GM18505 (cell line): ENCODE results near the gene ORAI1.
"Not testable (repeated sequence)": the region's sequence is repeated elsewhere in the genome, so short reads cannot be mapped to it uniquely, and the experiment has no call there.

Experiments
- ATAC-seq: cut with Tn5 transposase; IDR thresholded peaks from one replicate; pipeline ENCODE4 v1.9.1; 2021; ENCODE audit not compliant: unreplicated experiment
- POLR2A ChIP-seq: IDR thresholded peaks from 4 replicates; pipeline ENCODE4 v1.6.1; 2011; ENCODE audit warnings: borderline replicate concordance; ENCODE audit not compliant: insufficient read depth, insufficient read length; ENCODE audit errors: extremely low read depth

The ORAI1 gene

DNA sequence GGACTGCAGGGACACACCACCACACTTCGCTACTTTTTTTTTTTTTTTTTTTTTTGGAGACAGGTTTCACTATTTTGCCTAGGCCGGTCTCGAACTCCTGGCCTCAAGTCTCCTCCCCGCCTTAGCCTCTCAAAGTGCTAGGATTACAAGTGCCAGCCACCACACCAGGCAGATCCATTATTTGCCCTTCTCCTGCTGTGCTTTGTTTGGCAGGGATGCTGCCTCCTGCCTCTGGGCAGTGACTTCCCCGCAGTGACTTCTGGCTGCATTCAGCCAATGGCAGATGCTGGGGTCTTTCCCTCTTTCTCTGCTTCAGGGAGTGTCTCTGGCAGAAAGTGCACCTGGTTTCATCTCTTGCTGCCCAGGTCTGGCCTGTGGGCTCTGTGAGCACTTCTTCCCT is 49.9 kb downstream of the ORAI1 start:
- no peak for TF ChIP-seq POLR2A

DNA sequence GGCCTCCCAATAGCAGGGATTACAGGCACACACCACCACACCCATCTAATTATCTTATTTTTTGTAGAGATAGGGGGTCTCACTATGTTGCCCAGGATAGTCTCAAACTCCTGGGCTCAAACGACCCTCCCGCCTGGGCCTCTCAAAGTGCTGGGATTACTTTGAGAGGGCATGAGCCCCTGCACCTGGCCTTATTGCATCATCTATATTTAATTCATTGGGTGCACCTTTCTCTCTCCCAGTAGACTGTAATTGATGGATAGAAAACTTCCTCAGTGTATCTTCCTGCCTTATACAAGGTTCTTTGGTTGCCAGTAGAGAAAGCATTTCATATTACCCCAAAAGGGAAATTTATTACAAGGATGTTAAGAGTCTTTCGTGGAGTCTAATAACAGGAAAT is 52.0 kb downstream of the ORAI1 start:
- no peak for ATAC-seq
- no peak for TF ChIP-seq POLR2A

More for the DNA sequence above, 49.9 kb downstream of the ORAI1 start:
- no peak for ATAC-seq

DNA sequence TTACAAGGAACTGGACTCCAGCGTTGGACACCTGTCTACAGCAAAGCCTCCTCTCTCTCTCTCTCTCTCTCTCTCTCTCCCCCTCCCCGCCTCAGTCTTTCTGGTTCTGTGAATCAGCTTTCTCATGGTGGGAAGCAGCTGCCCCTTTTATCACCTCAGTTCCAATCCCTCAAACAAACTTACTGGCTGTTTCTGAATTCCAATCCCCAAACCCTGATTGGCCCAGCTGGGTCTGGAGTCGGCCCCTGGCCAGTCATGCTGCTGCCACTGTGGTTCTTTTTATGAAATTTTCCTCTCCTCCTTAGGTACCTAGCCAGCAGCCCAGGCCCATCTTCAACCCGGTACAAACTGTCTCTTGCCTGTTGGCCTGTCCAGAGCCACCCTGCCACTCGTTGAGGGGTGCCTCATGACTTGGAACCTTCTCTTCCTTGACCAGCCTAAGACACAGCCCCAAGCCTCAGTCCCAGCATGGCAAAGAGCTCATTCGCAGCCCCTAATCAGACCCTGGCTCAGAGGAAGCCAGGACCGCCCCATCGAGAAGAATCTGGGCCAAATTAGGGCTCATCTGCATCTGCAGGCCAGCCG is 52.5 kb downstream of the ORAI1 start:
- TF ChIP-seq POLR2A: no peak
- no peak for ATAC-seq

DNA sequence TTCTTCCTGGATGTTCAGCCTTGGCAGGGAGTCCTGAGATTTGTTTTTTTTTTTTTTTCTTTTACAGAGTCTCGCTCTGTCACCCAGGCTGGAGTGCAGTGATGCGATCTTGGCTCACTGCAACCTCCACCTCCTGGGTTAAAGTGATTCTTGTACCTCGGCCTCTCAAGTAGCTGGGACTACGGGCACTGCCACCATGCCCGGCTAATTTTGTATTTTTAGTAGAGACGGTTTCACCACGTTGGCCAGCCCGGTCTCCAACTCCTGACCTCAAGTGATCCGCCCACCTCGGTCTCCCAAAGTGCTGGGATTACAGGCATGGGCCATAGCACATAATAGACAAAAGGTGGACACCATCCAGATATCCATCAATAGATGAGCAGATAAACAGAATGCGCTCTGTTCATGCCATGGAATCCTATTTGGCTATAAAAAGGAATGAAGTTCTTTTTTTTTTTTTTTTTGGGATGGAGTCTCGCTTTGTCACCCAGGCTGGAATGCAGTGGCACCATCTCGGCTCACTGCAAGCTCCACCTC is 53.4 kb downstream of the ORAI1 start:
- not testable (repeated sequence) for ATAC-seq

DNA sequence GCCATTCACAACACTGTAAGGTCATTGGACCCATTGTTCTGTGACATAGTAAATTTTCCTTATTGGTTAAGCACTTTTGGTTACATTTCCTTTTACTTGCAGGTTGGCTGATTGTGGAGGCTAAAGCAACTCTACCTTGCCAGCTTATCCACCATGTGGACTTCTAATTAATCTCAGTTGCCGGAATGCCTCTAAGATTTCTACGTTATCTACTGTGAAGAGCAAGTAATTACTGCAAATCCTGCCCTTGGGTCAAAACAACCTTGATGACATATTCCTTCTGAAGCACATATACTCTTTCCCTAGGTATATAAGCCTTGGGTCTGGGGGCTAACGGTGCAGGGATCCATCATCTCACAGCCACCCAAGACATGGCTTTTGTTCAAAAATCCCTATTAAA is 62.6 kb downstream of the ORAI1 start:
- TF ChIP-seq POLR2A: no peak
- ATAC-seq: no peak

DNA sequence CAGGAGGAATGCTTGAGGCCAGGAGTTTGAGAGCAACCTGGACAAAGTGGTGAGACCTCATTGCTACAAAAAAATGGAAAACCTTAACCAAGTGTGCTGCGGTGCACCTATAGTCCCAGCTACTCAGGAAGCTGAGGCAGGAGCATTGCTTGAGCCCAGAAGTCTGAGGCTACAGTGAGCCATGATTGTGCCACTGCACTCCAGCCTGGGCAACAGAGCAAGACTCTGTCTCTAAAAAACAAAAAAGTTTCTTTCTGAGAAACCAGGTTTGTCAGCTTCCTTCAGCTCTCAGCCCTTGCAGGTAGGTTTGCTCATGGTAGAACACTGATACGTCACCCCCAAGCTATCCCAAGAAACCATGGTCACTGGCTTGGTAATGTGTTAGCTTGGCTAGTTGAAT is 63.1 kb downstream of the ORAI1 start:
- TF ChIP-seq POLR2A: no peak
- ATAC-seq: no peak
